Subcutaneous adipose tissue (tissue), 4 donors: Measurements from ENCODE around the gene ZC2HC1B. TPM values are rescaled to one million over a fixed set of nuclear protein-coding genes. Genes with fewer than 3 reads are reported as not detected.

Experiments
- CTCF ChIP-seq: fragments of 450-650 bp; IDR thresholded peaks from one replicate; pipeline ENCODE4 v1.5.1; 2016; ENCODE audit warnings: low read depth, mild to moderate bottlenecking, control low read depth, antibody characterized with exemption, moderate library complexity
- total RNA-seq, 4 donors: library from RNA; depleted of rRNA; stranded (reverse); fragments of >200 nt; gene quantifications; one replicate each; pipeline ENCODE4 v1.1.0, GENCODE V29; 2016

The ZC2HC1B gene
- total RNA-seq, 4 donors from 2014 or later = not detected

DNA sequence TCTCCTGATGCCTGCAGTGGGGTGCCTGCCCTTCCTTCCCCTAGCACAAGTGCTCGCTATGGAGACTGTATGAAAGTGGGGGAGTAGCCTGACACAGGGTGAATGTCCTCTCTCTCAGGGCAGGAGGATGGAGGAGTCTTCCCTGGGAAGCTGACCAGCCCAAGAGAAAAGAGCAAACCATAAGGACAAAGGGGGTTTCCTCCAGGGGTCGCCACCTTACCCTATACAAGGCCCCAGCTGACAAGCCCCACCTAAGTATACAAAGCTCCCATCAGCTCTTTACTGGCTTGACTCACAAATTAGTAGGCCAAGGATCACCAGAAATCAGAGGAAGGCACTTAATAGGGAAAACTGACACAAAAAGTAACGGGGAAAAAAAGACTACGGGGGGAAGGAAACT is 89.6 kb downstream of the ZC2HC1B start:
- no peak for TF ChIP-seq CTCF

GRCh38 chr6:143955971-143956370 is 91.7 kb downstream of the ZC2HC1B start:
- no peak for TF ChIP-seq CTCF

DNA sequence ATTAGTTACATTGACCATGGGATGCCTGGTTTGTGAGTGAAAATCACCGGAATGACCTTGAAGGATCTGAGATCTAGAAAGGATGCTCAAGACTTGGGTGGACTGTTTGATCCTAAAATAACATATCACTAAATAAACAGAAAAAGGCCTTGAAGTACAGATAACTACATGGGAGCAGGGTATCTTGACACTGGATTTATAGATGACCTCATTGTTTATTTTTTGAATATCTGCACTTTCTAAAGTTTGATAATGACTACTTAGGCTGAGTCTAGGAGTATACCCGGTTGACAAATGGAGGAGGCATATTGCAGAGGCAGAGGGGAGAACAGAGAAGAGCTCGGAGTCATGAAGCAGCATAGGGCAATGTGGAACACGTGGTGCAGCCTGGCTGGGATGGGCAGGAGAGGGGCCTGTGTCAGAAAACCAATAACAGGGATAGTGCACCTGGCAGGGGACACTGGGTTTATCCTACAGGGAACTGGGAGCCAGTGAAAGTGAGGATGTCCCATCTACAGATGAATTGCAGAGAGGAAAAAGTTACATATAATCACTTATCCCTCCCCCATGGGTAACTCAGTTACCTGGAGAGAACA is 93.5 kb downstream of the ZC2HC1B start:
- TF ChIP-seq CTCF = no peak

DNA sequence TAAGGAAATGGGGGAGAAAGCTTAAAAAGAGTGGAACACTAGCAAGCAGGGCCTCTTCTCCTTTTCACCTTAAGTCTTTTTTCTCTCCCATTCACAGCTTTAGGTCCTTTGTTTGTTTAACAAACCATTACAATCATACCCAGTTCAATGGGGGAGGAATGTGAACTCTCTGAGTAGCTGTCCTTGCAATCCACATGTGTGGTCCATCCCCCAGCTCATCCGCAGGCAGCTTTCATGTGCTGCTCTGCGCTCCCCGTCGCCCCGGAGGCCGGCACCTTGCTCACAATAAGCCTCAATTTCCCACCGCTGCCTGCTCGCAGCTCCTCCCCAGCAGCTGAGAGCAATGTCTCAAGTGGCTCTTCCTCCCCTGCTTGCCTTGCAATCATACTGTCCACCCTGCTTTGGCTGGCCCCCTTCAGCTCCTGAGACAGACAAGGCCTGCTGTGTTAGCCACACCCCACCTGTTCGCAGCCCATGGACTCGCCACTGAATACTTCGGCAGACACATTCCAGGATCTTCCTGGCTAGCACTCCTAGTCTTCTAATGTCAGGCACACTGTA is 94.6 kb downstream of the ZC2HC1B start:
- no peak for TF ChIP-seq CTCF

GRCh38 chr6:143959927-143960326 is 95.7 kb downstream of the ZC2HC1B start:
- TF ChIP-seq CTCF = no peak

DNA sequence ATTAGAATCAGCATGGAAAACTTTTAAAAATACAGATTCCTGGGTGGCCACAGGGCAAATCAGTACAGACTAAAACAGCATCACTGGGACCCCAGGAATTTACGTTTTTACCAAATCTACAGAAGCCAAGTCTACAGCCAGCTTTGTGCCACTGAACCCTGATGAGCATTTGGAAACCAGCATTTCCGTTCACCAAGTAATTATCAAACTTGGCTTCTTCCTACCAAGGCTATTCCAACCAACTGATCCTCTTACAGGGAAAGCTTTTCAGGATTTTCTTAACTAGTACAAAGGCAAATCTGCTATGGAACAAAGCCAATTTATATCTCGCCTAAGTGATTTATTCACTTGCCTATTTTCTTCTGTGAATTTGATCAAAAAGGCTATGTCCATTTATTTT is 96.8 kb downstream of the ZC2HC1B start:
- TF ChIP-seq CTCF = no peak

- TF ChIP-seq CTCF = no peak
Measured at GRCh38 chr6:143961886-143962878, 97.9 kb downstream of the ZC2HC1B start.
